Measurements from ENCODE around the gene PCDHA8.

DNA sequence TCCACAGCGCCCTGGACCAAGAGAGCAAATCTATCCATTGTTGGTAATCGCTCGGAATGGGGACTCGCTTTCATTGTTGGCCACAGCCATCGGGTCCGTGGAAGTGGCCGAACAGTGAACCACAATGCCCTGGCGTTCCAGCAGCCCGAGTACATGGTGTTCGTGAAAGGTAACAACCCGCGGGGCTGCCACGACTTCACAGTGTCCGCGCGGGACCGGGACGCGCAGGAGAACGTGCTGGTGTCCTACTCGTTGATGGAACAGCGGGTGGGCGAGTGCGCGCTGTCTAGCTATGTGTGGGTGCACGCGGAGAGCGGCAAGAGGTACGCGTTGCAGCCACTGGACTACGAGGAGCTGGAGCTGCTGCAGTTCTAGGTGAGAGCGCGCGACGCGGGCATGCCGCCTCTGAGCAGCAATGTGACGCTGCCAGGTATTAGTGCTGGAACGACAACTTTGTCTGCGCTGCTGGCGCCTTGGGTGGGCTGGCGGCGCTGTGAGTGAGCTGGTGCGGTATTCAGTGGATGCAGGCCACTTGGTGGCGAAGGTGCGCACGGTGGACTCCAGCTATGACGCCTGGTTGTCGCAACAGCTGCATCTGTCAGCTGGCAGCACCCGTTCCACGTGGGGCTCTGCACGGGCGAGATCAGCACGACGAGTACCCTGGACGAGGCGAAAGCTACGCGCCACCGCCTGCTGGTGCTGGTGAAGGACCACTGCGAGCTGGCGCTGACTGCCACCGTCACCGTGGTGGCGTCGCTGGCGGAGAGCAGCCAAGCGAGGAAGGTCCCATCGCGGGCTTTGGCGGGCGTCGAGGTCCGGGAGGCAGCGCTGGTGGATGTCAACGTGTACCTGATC, 21.7 kb downstream of the PCDHA8 start:
- TF ChIP-seq CTCF (IDR thresholded peaks at IDR 0.05; ENCODE audit: low read length) = no peak
- TF ChIP-seq EZH2 (IDR thresholded peaks at IDR 0.05; ENCODE audit: borderline replicate concordance, low read length) = no peak
